ENCODE measurements around the gene CNTN5.
"Not testable (repeated sequence)": the region's sequence is repeated elsewhere in the genome, so short reads cannot be mapped to it uniquely, and the experiment has no call there.

Gene CNTN5

DNA sequence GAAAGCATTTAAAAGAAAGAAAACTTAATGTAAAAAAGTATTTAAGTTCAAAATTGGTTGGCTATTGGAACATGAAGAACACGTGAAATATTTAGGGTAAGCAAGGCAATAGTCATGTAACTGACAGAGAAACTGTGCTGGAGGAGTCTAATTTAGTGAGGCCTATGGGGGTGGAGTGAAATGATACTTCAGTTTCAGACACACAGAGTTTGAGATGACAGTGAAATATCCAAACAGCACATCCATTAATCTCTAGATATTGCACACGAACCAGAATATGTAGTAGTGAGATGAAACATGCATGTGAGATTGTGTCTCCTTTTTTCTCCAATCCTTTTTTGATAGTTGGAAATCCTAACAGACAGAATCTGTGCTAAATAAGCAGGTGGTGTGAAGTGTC is 739.0 kb downstream of the CNTN5 start:
- no peak for DNase-seq (ENCODE audit: low spot score)

DNA sequence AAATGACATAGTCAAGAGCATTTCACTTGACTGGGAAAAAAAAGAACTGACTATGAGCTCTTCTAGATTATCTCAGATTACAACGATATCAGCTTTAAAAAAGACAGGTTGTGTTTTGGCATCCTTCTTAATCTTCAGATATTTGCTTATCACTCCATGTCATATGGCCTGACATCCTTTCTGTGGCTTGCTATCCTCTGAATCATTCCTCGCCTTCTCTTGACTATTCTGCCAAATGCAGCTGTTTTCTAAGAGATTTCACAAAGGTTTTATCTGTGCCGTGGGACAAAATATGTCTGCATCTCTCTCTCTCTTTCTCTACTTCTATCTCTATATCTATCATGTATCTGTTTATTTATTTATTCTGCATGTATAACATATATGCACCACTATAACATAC is 746.1 kb downstream of the CNTN5 start:
- DNase-seq (ENCODE audit: low spot score) = no peak

DNA sequence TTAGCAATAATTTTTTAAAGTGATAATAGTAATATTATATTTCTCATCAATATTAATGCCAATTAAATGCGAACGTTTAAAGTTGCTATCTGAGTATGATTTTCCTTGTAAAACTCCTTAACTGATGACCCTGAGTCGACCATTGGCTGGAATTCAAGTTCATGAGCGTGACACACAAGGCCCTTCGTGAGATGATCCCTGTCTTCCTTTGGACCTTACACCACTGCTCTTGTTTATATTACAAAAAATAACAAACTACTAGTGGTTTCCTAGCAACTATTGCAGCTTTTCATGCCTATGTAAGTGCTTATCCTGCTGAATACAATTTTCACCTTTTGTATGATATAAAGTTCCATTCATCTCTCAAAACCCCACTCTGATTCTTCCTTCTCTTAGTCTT is 752.9 kb downstream of the CNTN5 start:
- DNase-seq (ENCODE audit: low spot score) = no peak

DNA sequence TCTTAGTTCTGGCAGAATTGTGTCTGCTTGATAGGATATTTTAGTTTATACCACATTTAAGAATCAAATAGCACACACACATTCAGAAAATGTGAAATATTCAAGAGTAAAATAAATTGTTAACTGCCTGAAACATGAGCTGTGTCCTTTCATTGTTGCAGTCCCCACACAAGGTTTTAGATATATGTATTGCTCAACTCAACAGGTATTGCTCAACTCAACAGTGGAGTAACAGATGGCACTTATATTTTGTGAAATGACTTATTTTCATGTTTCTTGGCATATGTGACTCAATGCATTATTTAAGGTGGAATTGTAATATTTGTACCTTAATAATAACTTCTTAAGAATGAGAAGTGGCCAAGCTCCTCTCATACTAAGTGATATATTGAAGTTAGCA is 760.3 kb downstream of the CNTN5 start:
- DNase-seq (ENCODE audit: low spot score) = no peak

DNA sequence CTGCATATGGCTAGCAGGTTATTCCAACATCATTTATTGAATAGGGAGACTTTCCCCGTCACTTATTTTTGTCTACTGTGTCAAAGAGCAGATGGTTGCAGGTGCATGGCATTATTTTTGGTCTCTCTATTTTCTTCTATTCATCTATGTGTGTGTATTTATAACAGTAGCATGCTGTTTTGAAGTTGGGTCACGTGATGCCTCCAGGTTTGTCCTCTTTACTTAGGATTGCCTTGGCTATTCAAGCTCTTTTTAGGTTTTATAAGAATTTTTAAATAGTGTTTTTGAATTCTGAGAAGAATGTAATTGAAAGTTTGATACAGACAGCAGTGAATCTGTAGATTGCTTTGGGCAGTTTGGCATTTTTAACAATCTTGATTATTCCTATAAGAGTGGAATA is 770.6 kb downstream of the CNTN5 start:
- no peak for DNase-seq (ENCODE audit: low spot score)

DNA sequence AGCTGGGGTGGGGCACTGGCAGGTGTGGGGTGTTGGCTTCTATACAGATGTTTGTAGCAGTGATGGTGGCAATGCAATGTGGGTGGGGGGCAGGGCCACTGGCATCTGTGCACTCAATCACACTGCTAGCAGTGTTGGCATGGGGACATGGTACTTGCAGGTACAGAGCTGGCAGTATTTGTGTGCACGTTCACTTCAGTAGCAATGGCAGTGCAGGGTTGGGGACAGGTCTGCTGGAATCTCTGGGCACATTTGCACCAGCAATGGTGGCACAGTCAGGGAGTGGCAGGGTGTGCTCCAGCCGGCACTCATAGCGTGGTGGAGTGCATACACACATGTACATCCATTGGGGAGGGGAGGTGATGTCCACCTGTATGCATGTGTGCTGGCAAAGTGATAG is 775.2 kb downstream of the CNTN5 start:
- no peak for DNase-seq (ENCODE audit: low spot score)

DNA sequence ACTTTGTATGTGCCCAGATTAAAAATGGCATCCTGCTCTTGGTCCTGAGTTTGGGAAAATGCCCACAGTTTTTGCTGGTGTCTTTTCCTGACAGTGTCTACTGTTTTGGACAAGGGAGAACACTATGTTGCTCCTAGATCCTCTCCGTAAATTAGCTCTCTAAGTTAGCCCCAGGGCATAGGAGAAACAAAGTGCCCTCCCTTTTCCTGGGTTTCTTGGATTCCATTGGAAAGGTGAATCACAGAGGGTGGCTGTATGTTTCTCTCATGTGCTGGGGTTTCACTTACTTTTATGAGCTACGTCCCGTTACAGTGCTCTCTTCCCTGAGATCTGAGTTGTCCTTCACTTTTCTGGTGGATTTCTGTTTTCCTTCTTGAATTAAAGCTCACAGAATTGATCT is 782.8 kb downstream of the CNTN5 start:
- no peak for DNase-seq (ENCODE audit: low spot score)

DNA sequence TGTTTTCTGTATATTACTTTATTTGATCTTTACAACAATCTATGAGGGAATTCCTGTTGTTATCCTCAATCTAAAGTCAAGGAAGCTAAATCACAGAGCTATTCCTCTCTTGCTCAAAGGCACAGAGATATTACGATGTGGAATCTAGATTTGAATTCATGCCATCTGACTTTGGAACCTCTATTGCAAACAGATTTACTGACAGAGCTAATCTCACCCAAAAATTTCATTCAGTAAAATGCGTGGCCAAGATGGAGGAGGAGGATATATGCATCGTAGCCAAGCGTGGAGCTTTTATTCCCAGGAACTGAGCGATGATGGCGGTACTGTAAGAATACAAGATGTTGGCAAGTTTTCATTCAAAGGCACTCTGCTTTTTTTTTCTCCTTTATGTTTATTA is 791.8 kb downstream of the CNTN5 start:
- DNase-seq (ENCODE audit: low spot score) = no peak

DNA sequence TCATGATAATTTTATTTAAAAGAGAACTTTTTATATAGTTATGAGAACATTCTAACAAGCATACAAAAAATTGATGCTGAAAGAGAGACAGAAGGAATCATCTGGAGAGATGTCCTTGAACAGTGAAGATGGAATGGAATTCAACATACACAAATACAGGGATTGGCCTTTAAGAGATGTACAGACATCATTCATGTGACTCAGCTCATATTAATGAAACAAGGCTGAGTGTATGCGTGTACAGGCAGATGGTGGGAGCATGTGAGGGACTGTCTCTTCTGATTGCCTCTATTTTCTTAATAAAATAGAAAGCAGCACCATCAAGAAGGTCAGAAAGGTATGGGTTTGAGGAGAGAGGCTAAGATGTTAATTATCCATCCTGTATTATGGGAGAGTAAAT is 793.3 kb downstream of the CNTN5 start:
- no peak for DNase-seq (ENCODE audit: low spot score)

DNA sequence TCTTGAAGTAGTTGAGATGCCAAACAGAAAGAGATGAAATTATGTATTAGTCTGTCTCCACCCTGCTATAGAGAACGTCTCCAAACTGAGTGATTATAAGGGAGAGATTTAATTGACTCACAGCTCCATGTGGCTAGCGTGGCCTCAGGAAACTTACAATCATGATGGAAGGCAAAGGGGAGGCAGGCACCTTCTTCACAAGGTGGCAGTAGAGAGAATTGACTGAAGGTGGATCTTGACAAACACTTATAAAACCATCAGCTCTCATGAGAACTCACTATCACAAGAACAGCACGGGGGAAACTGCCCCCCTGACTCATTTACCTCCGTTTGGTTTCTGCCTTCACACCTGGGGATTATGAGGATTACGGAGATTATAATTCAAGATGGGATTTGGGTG is 794.0 kb downstream of the CNTN5 start:
- no peak for DNase-seq (ENCODE audit: low spot score)

DNA sequence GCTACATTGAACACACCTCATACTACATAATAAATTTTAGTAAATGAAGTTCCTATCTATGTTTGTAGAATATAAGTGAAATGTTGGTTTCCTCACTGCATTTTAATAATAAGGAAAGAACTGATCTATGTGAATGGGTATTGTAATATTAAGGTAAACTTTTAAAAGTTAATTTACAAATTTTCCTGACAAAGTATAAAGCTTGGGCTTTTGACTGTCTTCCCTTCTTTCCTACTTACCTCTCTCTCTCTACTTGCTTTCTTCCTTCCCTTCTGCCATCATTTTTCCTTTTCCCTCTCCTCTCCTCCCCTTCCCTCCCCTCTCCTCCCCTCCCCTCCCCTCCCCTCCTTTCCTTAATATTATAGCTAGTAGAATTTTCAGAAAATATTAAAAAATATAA is 798.2 kb downstream of the CNTN5 start:
- no peak for DNase-seq (ENCODE audit: low spot score)

DNA sequence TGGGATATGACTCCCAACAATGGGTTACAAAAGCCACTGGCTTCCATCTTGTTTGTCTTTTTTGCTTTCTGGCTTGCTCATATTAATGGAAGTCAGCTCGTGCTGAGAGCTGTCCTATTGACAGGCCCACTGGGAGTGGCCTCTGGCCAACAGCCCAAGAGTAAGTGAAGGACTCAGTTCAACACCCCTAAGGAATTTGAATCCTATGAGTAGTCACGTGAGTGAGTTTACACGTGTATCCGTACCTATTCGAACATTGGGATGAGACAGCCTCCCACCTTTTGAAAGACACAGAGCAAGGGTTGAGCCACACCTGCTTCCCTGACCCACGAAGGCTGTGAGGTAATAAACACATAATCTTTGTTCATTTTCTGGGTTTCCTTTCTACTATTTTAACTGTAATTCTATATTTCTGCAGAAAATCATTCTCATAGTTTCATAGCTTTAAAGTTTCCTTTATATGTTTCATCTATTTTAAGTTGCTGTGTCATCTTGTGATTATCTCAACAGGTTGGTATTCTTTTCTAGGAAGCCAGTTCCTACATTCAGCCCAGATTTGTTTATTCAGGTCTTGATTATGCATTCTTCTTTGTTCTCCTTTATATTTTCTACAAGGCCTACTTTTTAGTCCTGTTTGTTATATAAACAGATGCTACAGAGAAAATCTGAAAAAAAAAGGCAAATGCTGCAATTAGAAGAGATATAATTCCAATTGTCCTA is 802.3 kb downstream of the CNTN5 start:
- no peak for DNase-seq (ENCODE audit: low spot score)

DNA sequence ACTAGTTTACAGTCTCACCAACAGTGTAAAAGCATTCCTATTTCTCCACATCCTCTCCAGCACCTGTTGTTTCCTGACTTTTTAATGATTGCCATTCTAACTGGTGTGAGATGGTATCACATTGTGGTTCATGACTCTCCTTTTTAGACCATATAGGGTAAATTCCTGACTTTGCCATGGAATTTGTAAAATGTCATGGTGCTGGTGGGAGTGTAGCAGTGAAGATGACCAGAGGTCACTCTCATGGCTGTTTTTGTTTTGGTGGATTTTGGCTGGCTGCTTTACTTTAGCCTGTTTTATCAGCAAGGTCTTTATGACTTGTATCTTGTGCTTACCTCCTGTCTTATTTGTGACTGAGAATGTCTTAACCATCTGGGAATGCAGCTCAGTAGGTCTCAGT is 816.0 kb downstream of the CNTN5 start:
- DNase-seq (ENCODE audit: low spot score) = not testable (repeated sequence)

DNA sequence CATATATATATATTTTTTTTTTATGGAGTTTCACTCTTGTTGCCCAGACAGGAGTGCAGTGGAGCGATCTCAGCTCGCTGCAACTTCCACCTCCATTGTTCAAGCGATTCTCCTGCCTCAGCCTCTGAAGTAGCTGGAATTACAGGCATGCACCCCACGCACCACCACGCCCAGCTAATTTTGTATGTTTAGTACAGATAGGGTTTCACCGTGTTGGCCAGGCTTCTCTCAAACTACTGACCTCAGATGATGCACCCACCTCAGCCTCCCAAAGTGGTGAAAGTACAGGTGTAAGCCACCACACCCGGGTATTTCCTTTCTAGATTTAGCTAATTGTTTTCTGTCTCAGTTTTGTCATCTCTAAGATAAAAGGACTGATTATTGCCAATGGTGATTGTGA is 821.1 kb downstream of the CNTN5 start:
- no peak for DNase-seq (ENCODE audit: low spot score)

DNA sequence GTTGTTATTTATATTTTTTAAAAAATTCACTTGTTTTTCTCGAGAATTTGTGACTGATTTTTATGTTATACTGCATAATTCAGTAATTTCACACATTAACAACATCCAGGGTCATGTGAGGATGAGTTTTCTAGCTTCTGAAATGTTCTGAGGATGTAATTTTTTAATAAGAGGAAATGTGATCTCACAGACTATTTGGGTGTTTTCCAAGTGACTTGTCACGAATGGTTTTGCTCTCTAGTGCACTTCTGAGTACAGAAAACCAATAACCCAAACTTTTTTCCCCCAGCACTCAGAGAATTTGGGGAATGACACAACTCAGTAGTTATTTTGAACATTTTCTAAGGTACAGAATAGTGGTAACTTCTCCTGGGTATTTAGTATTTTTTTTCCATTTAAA is 845.2 kb downstream of the CNTN5 start:
- no peak for DNase-seq (ENCODE audit: low spot score)

DNA sequence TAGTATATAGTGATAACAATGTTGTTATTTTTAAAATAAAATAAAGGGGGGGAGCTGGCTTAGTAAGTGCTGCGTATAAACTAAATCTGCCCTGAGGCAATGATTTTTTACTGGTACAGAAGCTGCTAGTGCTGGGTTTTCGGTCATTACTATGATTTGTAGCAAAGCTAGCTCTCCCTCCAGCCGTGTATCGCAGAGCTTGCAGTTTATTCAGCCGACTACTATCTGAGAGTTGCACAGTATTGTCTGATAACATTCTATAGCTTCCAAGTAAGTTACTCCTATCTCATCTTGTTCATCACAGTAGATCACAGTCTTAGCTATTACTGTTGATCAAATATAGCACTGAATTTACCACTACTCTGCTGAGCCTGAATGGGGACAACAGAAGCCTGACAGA is 860.9 kb downstream of the CNTN5 start:
- DNase-seq (ENCODE audit: low spot score) = no peak

DNA sequence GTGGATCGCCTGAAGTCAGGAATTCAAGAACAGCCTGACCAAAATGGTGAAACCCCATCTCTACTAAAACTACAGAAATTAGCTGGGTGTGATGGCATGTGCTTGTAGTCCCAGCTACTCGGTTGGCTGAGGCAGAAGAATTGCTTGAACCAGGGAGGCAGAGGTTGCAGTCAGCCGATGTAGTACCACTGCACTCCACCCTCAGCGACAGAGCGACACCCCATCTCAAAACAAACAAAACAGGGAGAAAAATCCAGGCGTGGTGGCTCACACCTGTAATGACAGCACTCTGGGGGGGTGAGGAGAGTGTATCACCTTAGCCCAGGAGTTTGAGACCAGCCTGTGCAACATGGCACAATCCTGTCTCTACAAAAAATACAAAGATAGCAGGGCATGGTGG is 864.0 kb downstream of the CNTN5 start:
- no peak for DNase-seq (ENCODE audit: low spot score)

DNA sequence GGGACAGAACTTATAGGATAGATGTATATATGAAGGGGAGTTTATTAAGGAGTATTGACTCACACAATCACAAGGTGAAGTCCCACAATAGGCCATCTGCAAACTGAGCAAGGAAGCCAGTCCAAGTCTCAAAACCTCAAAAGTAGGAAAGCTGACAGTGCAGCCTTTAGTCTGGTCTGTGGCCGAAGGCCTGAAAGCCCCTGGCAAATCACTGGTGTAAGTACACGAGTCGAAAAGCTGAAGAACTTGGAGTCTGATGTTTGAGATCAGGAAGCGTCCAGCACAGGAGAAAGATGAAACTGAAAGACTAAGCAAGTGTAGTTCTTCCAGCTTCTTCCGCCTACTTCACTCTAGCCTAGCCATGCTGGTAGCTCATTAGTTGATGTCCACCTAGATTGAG is 866.7 kb downstream of the CNTN5 start:
- DNase-seq (ENCODE audit: low spot score) = no peak

DNA sequence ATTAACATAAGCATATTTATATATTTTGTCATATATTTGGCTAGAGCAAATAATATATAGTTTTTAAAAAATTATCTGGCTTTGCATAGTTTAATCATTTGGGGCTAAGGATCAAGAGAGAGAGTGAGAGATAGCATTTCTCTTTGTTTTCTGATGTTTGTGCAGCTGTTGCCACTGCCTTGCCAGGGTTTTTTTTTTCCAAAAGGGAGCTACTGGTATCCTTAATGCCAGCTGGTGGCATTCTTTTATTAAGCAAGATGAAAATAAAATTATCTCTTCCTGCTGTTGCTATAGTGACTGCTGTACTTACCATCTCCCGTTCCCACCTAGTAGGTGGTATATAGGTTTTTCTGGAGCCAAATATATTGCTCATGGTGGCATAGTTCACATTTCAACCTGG is 873.1 kb downstream of the CNTN5 start:
- DNase-seq (ENCODE audit: low spot score) = no peak

DNA sequence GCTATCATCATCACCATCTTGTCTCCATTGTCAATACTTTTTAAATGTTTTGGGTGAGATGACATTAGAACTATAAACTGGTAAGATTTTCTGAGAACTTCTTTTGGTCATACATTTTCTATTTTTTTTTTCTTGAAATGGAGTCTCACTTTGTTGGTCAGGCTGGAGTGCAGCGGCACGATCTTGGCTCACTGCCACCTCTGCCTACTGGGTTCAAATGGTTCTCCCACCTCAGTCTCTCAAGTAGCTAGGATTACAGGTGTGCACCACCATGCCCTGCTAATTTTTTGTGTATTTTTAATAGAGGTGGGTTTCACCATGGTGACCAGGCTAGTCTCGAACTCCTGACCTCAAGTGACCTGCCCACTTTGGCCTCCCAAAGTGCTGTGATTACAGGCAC is 880.4 kb downstream of the CNTN5 start:
- DNase-seq (ENCODE audit: low spot score) = no peak

DNA sequence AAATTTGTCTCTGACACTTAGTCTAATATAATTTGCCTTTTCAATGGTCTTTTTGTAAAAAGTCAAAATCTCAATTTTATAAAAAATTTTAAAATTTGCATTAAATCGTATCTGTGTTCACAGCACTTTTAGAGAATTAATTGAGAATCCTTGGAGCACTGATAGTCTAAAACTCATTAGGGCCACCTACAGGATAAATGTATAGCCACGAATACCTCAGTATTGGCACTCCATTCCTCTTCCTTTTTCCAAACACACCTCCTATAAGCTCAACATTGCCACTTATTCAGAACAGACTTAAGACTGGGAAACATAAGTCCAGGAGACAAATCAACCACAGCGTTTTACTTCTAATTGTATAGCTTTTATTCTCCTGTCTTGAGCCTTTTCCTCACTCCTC is 890.4 kb downstream of the CNTN5 start:
- DNase-seq (ENCODE audit: low spot score) = no peak

DNA sequence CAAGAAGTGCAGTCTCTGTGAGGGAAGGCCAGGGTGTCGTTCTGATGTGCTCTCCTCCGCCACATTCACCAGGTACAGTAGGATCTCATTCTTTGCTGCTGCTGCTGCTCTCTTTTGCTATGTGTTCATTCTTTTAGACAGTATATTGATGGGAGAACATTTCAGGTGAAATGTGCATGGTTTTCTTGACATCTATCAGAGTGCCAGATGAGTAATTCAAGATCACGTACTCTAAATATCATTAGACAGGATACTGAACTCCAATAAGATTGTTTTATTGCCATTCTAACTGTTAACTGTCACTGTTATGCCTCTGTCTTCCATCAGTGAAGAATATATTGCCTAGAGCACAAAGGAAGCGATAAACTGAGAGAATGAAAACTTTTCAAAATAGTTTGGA is 895.3 kb downstream of the CNTN5 start:
- DNase-seq (ENCODE audit: low spot score) = no peak

DNA sequence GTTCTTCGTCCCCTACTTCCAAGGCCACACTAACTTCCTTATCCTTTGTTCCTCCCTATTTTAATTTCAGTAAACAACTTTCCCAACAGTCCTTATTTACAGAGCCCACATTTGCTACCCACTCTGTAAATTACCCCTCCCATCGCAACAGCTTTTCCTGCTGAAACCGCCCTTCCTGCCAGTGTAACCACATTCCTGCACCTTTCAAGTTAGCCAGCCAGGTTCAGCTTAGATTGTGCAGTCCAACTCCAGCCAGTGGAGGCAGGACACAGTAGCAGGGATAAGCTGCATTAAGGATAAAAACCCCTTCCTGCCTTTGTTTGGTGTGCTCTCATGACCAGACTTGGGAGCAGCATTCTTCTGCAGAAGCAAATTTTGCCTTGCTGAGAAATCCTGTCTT is 898.0 kb downstream of the CNTN5 start:
- no peak for DNase-seq (ENCODE audit: low spot score)

DNA sequence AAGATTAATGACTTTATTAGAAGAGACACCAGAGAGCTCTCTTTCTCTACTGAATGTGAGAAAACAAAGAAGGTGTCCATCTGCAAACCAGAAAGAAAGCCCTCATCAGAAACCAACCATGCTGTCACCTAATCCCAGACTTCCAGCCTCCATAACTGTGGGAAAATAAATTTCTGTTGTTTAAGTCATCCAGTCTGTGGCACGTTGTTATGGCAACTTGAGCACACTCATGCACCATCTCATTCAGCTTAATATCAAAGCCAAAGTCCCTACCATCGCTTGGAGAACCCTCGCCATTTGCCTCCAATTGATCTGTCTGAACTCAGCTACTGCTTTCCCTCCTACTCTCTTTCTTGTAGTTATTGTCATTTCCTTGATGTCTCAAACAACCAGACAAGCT is 900.2 kb downstream of the CNTN5 start:
- no peak for DNase-seq (ENCODE audit: low spot score)

DNA sequence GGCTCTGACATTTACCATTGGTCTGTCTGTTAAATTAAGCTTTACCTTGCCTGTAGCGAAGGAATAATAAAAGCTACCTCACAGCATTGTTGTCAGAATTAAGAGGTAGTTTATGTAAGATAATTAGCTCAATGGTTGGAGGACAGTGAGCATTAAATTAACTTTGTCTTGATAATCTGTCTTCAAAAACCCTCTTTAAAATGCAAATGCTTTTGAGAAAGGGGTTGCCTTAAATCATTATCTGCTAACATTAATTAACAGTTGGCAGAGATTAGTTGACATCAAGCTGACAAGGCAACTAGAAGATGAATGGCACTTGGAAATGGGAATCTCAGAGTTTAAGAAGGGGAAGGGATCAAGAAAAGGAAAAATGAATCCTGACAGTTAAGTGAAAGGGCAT is 905.2 kb downstream of the CNTN5 start:
- DNase-seq (ENCODE audit: low spot score) = no peak

Data from Ammon's horn (tissue), 1 donor.